Ovary (tissue), 9 donors: Measurements from ENCODE around the gene GLCCI1. TPM values are rescaled to one million over a fixed set of nuclear protein-coding genes. Genes with fewer than 3 reads are reported as not detected.

Experiments used
- DNase-seq, 5 donors: peaks; one replicate each; pipeline ENCODE4 v3.0.0-alpha.2; 2019 to 2020
- H3K27ac ChIP-seq, 2 donors: fragments of 200-600 bp; one replicate each; pipeline versions ENCODE4 v1.5.1 to v1.8.0; 2019 to 2022
- H3K27me3 ChIP-seq: fragments of 200-600 bp; one replicate; pipeline ENCODE4 v1.8.0; 2022
- H3K36me3 ChIP-seq: fragments of 200-600 bp; sonication (generic); one replicate; pipeline ENCODE4 v1.5.1; 2019
- H3K4me1 ChIP-seq: one replicate; pipeline ENCODE4 v1.8.1; 2013; ENCODE audit warnings: mild to moderate bottlenecking, moderate library complexity; ENCODE audit not compliant: insufficient read depth
- H3K4me3 ChIP-seq: fragments of 200-600 bp; sonication (generic); one replicate; pipeline ENCODE4 v1.5.1; 2017
- H3K9me3 ChIP-seq, 2 donors: fragments of 200-600 bp in 1 of 2; sonication (generic) in 1 of 2; one replicate each; pipeline versions ENCODE4 v1.5.1 to v1.8.1; 2013 to 2019; ENCODE audit warnings: mild to moderate bottlenecking in 1 of 2, moderate library complexity in 1 of 2
- CTCF ChIP-seq, 3 donors: fragments of 450-650 bp in 2 of 3; fragments of 200-600 bp in 1 of 3; IDR thresholded peaks; one replicate each; pipeline versions ENCODE4 v1.5.1 to v1.8.0; 2016 to 2022; ENCODE audit warnings: antibody characterized with exemption in 3 of 3, mild to moderate bottlenecking in 1 of 3
- EP300 ChIP-seq: sonication (generic); formaldehyde crosslinking; IDR thresholded peaks from one replicate; pipeline ENCODE4 v1.6.1; 2017; ENCODE audit warnings: antibody characterized with exemption
- POLR2A ChIP-seq: fragments of 450-650 bp; IDR thresholded peaks from one replicate; pipeline ENCODE4 v1.6.1; 2017; ENCODE audit warnings: antibody characterized with exemption, mild to moderate bottlenecking, moderate library complexity
- WGBS, 3 donors: extraction: QIAGEN DNeasy Blood & Tissue Kit in 1 of 3; methylation state at CpG; one replicate each; pipeline versions ENCODE4 v1.1.5 to v1.1.7; 2013 to 2017; 5-methylcytosine and 5-hydroxymethylcytosine counted together
- intact Hi-C, 4 donors: fragments of 100-400 bp; cut with DNase I; formaldehyde crosslinking; loops; one replicate each; pipeline versions ENCODE4 v1.11.0 to v1.15.1; 2022 to 2023
- polyA plus RNA-seq, 2 donors: library from polyadenylated mRNA; stranded (reverse); fragments of 200-250 nt in 1 of 2; fragments of 350-450 nt in 1 of 2; fragmentation: Illumina TruSeq in 1 of 2; extraction: RNeasy Lipid Tissue Mini Kit (QIAGEN cat#74804) in 1 of 2; gene quantifications; one replicate each; pipeline ENCODE4 v1.2.3, GENCODE V29; 2013 to 2014
- total RNA-seq, 7 donors: library from RNA; depleted of rRNA in 2 of 7; stranded (reverse); fragments of >200 nt in 2 of 7; fragmentation: NEBNext Ultra II Directional in 3 of 7; extraction: Animal tissue kit (Norgen Biotek cat#: 25700) in 3 of 7; gene quantifications; one replicate each; pipeline versions ENCODE4 v1.1.0 to v1.2.4, GENCODE V29; 2016 to 2023
- donor health status: DM: no; HTN: no; CAD: no; lungs with moderate emphysema.
- donor health status: DM: no; HTN: no; CAD: no.
- donor health status: Bipolar disorder and iron deficiency.
- donor health status: DM: yes; HTN: yes; CAD: no.
- donor health status: DM: no; HTN: no; CAD: no.
- donor health status: DM: yes; HTN: yes; CAD: no.

GLCCI1 gene
- total and polyA plus RNA-seq, 9 donors, result 6.2 to 12.7 (median 9.9) TPM

GRCh38 chr7:7988706-7989105 is 20.1 kb downstream of the GLCCI1 start:
- no peaks in the 10 kb centered on the region for H3K4me1 ChIP-seq
- intact Hi-C loops, result no loop called here
- no peaks in the 10 kb centered on the region for H3K36me3 ChIP-seq
- no peaks in the 10 kb centered on the region for H3K9me3 ChIP-seq
- no peak overlapping the region for H3K4me3 ChIP-seq
- DNase-seq, result no peak
- H3K27me3 ChIP-seq, result no peaks in the 10 kb centered on the region
- TF ChIP-seq EP300 (no peak), POLR2A (no peak), CTCF (IDR thresholded peaks at IDR 0.05) (no peak)
- no peak overlapping the region for H3K27ac ChIP-seq

- Histone ChIP-seq H3K4me3 (no peak overlapping the region), H3K36me3 (no peaks in the 10 kb centered on the region), H3K27ac (no peak overlapping the region), H3K4me1 (no peaks in the 10 kb centered on the region), H3K27me3 (no peaks in the 10 kb centered on the region), H3K9me3 (no peaks in the 10 kb centered on the region)
- TF ChIP-seq CTCF (IDR thresholded peaks at IDR 0.05), result no peak
- TF ChIP-seq POLR2A, result no peak
- no peak for TF ChIP-seq EP300
- intact Hi-C loops, result no loop called here
- no peak for DNase-seq
- 91 to 100% (median 93%) methylated on average over 1 of the region's 1 CpG for WGBS, 3 donors
These were observed 20.5 kb downstream of the GLCCI1 start for GRCh38 chr7:7989133-7989532.

- 49 to 70% (median 53%) methylated on average over 5 of the region's 5 CpGs for WGBS, 3 donors
These were observed 21.2 kb downstream of the GLCCI1 start for GRCh38 chr7:7989616-7990440.

GRCh38 chr7:7990441-7990761 is 21.8 kb downstream of the GLCCI1 start:
- DNase-seq, result no peak
- Histone ChIP-seq H3K27ac (peak overlapping the region in 1 of 2 donors; percentile 22), H3K4me1 (no peaks in the 10 kb centered on the region), H3K4me3 (no peak overlapping the region), H3K27me3 (no peaks in the 10 kb centered on the region), H3K9me3 (no peaks in the 10 kb centered on the region), H3K36me3 (no peaks in the 10 kb centered on the region)
- no peak for TF ChIP-seq POLR2A
- no peak for TF ChIP-seq CTCF (IDR thresholded peaks at IDR 0.05)
- no peak for TF ChIP-seq EP300
- WGBS, 3 donors, result 38 to 68% (median 43%) methylated on average over 2 of the region's 2 CpGs
- intact Hi-C loops, result no loop called here

More at GRCh38 chr7:7989616-7990440, 21.2 kb downstream of the GLCCI1 start:
- Histone ChIP-seq H3K9me3 (no peaks in the 10 kb centered on the region), H3K27me3 (no peaks in the 10 kb centered on the region), H3K27ac (peak overlapping the region in 1 of 2 donors; percentile 22), H3K4me1 (no peaks in the 10 kb centered on the region), H3K36me3 (no peaks in the 10 kb centered on the region), H3K4me3 (no peak overlapping the region)
- intact Hi-C loops, result no loop called here
- no peak for DNase-seq
- no peak for TF ChIP-seq POLR2A
- no peak for TF ChIP-seq CTCF (IDR thresholded peaks at IDR 0.05)
- no peak for TF ChIP-seq EP300
